HCT116 (cell line): ENCODE measurements around the gene RAD52. TPM values are rescaled to one million over a fixed set of nuclear protein-coding genes. Genes with fewer than 3 reads are reported as not detected.

Experiments
- ATAC-seq: fragments of 200-7000 bp; cut with Tn5 transposase; 2 replicates; pipeline ENCODE4 v1.9.1; 2020; ENCODE audit warnings: mild to moderate bottlenecking, moderate library complexity
- BruUV-seq: library from RNA; stranded (reverse); fragments of 400-500 nt; replicated peaks from 2 replicates; lab custom pipeline; 2021; lab: Mats Ljungman, UMichigan
- CTCF ChIA-PET: fragments of 300-600 bp; sonication (Branson Sonifier 250); formaldehyde crosslinking; loops from one replicate; lab custom pipeline; 2021; ENCODE audit warnings: antibody characterized with exemption; lab: Charles Lee
- POLR2A ChIA-PET: fragments of 300-600, 350-600 bp; sonication (Branson Sonifier 250); formaldehyde crosslinking; loops from one replicate; lab custom pipeline; 2021; ENCODE audit warnings: antibody characterized with exemption; lab: Charles Lee
- RAD21 ChIA-PET, 2 experiments: fragments of 300-600 bp; sonication (Branson Sonifier 250); formaldehyde crosslinking; loops; one replicate each; lab custom pipeline; 2023; ENCODE audit warnings: low total read pairs in 2 of 2; ENCODE audit not compliant: uncharacterized antibody in 2 of 2, unreplicated experiment in 2 of 2, low non-redundant PET in 1 of 2; lab: Charles Lee
- DNase-seq: peaks from one replicate; pipeline ENCODE4 v3.0.0-alpha.2; 2010; ENCODE audit warnings: low read depth, low spot score
- H2AFZ ChIP-seq: fragments of 200-600 bp; shearing (Covaris generic), sonication (generic); 2 replicates; pipeline ENCODE4 v1.6.1; 2017; ENCODE audit warnings: low read depth, mixed run types, mixed read lengths, antibody characterized with exemption, low read length; ENCODE audit not compliant: poor library complexity, severe bottlenecking
- H3K27ac ChIP-seq: 2 replicates; pipeline ENCODE4 v1.5.1; 2012; ENCODE audit warnings: low read depth, low read length
- H3K27me3 ChIP-seq: fragments of 200-600 bp; sonication (generic); 2 replicates; pipeline ENCODE4 v1.6.1; 2016; ENCODE audit warnings: mixed run types, low read length, mixed read lengths; ENCODE audit not compliant: insufficient read depth
- H3K36me3 ChIP-seq, 2 experiments: fragments of 200-500 bp in 1 of 2; fragments of 200-600 bp in 1 of 2; sonication (Bioruptor generic) in 1 of 2; sonication (generic) in 1 of 2; 2 replicates each; pipeline versions ENCODE4 v1.5.1 to v1.6.1; 2014 to 2016; ENCODE audit warnings: low read length in 2 of 2, inconsistent platforms in 1 of 2, mixed read lengths in 1 of 2, mixed run types in 1 of 2; ENCODE audit not compliant: insufficient read depth in 2 of 2, control insufficient read depth in 1 of 2
- H3K4me1 ChIP-seq, 2 experiments: fragments of 200-600 bp in 1 of 2; sonication (generic) in 1 of 2; 2 replicates each; pipeline versions ENCODE4 v1.5.1 to v1.6.1; 2012 to 2017; ENCODE audit warnings: low read length in 2 of 2, inconsistent platforms in 1 of 2, mild to moderate bottlenecking in 1 of 2, mixed read lengths in 1 of 2, mixed run types in 1 of 2, moderate library complexity in 1 of 2; ENCODE audit not compliant: insufficient read depth in 2 of 2, control insufficient read depth in 1 of 2
- H3K4me2 ChIP-seq: fragments of 200-600 bp; sonication (generic); 2 replicates; pipeline ENCODE4 v1.6.1; 2017; ENCODE audit warnings: mixed run types, low read length, mixed read lengths
- H3K4me3 ChIP-seq, 2 experiments: fragments of 200-600 bp in 1 of 2; sonication (generic) in 1 of 2; replicated peaks in 1 of 2; 2 replicates each; pipeline ENCODE4 v1.5.1; 2011 to 2016; ENCODE audit warnings: low read length in 2 of 2, control low read depth in 1 of 2, low read depth in 1 of 2, mild to moderate bottlenecking in 1 of 2, mixed read lengths in 1 of 2, mixed run types in 1 of 2
- H3K79me2 ChIP-seq: fragments of 200-600 bp; sonication (generic); 2 replicates; pipeline ENCODE4 v1.6.1; 2017; ENCODE audit warnings: mild to moderate bottlenecking, mixed run types, low read length, moderate library complexity, mixed read lengths; ENCODE audit not compliant: insufficient read depth
- H3K9ac ChIP-seq: fragments of 200-600 bp; sonication (generic); 2 replicates; pipeline ENCODE4 v1.6.1; 2016; ENCODE audit warnings: low read length, mixed read lengths
- H3K9me2 ChIP-seq: fragments of 200-600 bp; sonication (generic), shearing (Covaris generic); 2 replicates; pipeline ENCODE4 v1.6.1; 2017; ENCODE audit warnings: mixed run types, mild to moderate bottlenecking, moderate library complexity; ENCODE audit not compliant: insufficient read depth
- H3K9me3 ChIP-seq, 2 experiments: fragments of 200-500 bp in 1 of 2; fragments of 200-600 bp in 1 of 2; sonication (Bioruptor generic) in 1 of 2; sonication (generic) in 1 of 2; 2 replicates each; pipeline ENCODE4 v1.6.1; 2014 to 2017; ENCODE audit warnings: low read length in 2 of 2, mixed read lengths in 2 of 2, inconsistent platforms in 1 of 2, low read depth in 1 of 2, mild to moderate bottlenecking in 1 of 2, mixed run types in 1 of 2, moderate library complexity in 1 of 2; ENCODE audit not compliant: control insufficient read depth in 1 of 2, insufficient read depth in 1 of 2
- H4K20me1 ChIP-seq: fragments of 200-600 bp; sonication (generic), shearing (Covaris generic); 2 replicates; pipeline ENCODE4 v1.6.1; 2017; ENCODE audit warnings: mixed run types, mild to moderate bottlenecking, moderate library complexity; ENCODE audit not compliant: insufficient read depth
- CBX3 ChIP-seq: IDR thresholded peaks from 2 replicates; pipeline ENCODE4 v1.6.1; 2012; ENCODE audit warnings: low read depth
- CEBPB ChIP-seq: IDR thresholded peaks from 2 replicates; pipeline ENCODE4 v1.6.1; 2012; ENCODE audit warnings: low read depth
- EGR1 ChIP-seq: IDR thresholded peaks from 2 replicates; pipeline ENCODE4 v1.6.1; 2012; ENCODE audit warnings: low read depth
- ELF1 ChIP-seq: IDR thresholded peaks from 2 replicates; pipeline ENCODE4 v1.6.1; 2012; ENCODE audit warnings: low read depth, borderline replicate concordance
- EZH2 ChIP-seq: fragments of 200-600 bp; sonication (generic); IDR thresholded peaks from 2 replicates; pipeline ENCODE4 v1.6.1; 2017; ENCODE audit warnings: antibody characterized with exemption, mixed run types
- EZH2phosphoT487 ChIP-seq: fragments of 200-600 bp; IDR thresholded peaks from 2 replicates; pipeline ENCODE4 v1.6.1; 2018; ENCODE audit warnings: antibody characterized with exemption, borderline replicate concordance
- FOSL1 ChIP-seq: IDR thresholded peaks from 2 replicates; pipeline ENCODE4 v1.6.1; 2012; ENCODE audit warnings: low read depth
- JUND ChIP-seq: IDR thresholded peaks from 2 replicates; pipeline ENCODE4 v1.6.1; 2012
- POLR2A ChIP-seq: IDR thresholded peaks from 2 replicates; pipeline ENCODE4 v1.7.0; 2011; ENCODE audit warnings: borderline replicate concordance; ENCODE audit not compliant: insufficient read depth, insufficient read length; ENCODE audit errors: extremely low read depth
- SIN3A ChIP-seq: IDR thresholded peaks from 2 replicates; pipeline ENCODE4 v1.6.1; 2012; ENCODE audit warnings: low read depth
- SRF ChIP-seq: IDR thresholded peaks from 2 replicates; pipeline ENCODE4 v1.6.1; 2012; ENCODE audit warnings: low read depth
- YY1 ChIP-seq: IDR thresholded peaks from 2 replicates; pipeline ENCODE4 v1.6.1; 2011; ENCODE audit warnings: low read length, low read depth, moderate library complexity, mild to moderate bottlenecking; ENCODE audit not compliant: insufficient replicate concordance; ENCODE audit errors: extremely low read depth
- ZFX ChIP-seq: fragments of 450-650 bp; IDR thresholded peaks from 2 replicates; pipeline ENCODE4 v1.6.1; 2017
- ZNF274 ChIP-seq: fragments of 200-500 bp; sonication (Bioruptor generic); IDR thresholded peaks from 2 replicates; pipeline ENCODE4 v1.6.1; 2014; ENCODE audit warnings: mild to moderate bottlenecking, low read depth, low read length, inconsistent platforms
- intact Hi-C: fragments of 100-400 bp; cut with micrococcal nuclease; formaldehyde crosslinking; loops from 2 replicates; pipeline ENCODE4 v1.10.0; 2022
- total RNA-seq: library from RNA; stranded (reverse); gene quantifications from one replicate; pipeline ENCODE4 v1.2.1, GENCODE V29; 2021; ENCODE audit not compliant: unreplicated experiment
- TF ChIP-seq, protein P1 (sequence below): IDR thresholded peaks from 2 replicates; pipeline ENCODE4 v1.6.1; 2011; ENCODE audit warnings: mild to moderate bottlenecking, low read length, moderate library complexity; ENCODE audit not compliant: insufficient replicate concordance; ENCODE audit errors: extremely low read depth
- TF ChIP-seq, protein P2 (sequence below): IDR thresholded peaks from 2 replicates; pipeline ENCODE4 v1.6.1; 2012

The RAD52 gene
- total RNA-seq, 1 experiment from 2014 or later = 24.4 TPM

DNA sequence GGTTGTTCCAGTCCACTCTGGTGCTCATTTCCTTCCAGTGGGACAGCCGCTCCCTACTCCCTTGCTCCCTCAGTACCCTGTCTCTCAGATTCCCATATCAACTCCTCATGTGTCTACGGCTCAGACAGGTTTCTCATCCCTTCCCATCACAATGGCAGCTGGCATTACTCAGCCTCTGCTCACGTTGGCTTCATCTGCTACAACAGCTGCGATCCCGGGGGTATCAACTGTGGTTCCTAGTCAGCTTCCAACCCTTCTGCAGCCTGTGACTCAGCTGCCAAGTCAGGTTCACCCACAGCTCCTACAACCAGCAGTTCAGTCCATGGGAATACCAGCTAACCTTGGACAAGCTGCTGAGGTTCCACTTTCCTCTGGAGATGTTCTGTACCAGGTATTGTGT, 69.9 kb downstream of the RAD52 start:
- Histone ChIP-seq H3K9me3 (no peaks in the 10 kb centered on the region), H3K4me2 (no peak overlapping the region), H3K36me3 (peaks cover 42 to 49% of the 10 kb centered on the region in 2 experiments), H3K9me2 (no peaks in the 10 kb centered on the region), H3K9ac (no peak overlapping the region), H2AFZ (no peak overlapping the region), H3K27me3 (no peaks in the 10 kb centered on the region), H4K20me1 (no peaks in the 10 kb centered on the region), H3K4me3 (no peak overlapping the region), H3K79me2 (0 out of 2 replicates have a peak, but pooled peaks cover 3% of the 10 kb centered on the region), H3K4me1 (no peaks in the 10 kb centered on the region), H3K27ac (no peak overlapping the region)
- ChIA-PET CTCF (no interaction called here), POLR2A (no interaction called here), RAD21 (no interaction called here)
- no peak for ATAC-seq
- TF ChIP-seq EGR1 (no peak), CEBPB (no peak), CBX3 (no peak)
- TF ChIP-seq, protein P1, sequence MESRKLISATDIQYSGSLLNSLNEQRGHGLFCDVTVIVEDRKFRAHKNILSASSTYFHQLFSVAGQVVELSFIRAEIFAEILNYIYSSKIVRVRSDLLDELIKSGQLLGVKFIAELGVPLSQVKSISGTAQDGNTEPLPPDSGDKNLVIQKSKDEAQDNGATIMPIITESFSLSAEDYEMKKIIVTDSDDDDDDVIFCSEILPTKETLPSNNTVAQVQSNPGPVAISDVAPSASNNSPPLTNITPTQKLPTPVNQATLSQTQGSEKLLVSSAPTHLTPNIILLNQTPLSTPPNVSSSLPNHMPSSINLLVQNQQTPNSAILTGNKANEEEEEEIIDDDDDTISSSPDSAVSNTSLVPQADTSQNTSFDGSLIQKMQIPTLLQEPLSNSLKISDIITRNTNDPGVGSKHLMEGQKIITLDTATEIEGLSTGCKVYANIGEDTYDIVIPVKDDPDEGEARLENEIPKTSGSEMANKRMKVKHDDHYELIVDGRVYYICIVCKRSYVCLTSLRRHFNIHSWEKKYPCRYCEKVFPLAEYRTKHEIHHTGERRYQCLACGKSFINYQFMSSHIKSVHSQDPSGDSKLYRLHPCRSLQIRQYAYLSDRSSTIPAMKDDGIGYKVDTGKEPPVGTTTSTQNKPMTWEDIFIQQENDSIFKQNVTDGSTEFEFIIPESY = no peak
- no peak for DNase-seq
- BruUV-seq = no TSS peak
- intact Hi-C loops = no loop called here

DNA sequence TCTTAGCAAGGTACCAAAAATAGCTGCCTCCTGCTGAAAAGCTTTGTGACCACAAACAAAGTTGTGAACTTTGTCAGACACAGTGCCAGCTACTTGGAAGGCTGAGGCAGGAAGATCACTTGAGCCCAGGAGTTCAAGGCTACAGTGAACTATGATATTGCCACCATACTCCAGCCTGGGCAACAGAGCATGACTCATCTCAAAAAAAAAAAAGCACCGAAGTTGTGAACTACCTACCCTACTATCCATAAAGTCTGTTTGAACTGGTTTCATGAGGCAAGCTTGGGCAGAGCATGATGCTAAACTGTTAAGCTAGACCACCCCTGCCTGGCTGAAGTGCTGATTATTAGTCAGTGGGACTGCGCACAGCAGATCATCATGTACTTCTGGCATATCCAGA, 75.5 kb downstream of the RAD52 start:
- H2AFZ ChIP-seq = no peak overlapping the region
- ATAC-seq = no peak
- no peaks in the 10 kb centered on the region for H3K4me1 ChIP-seq
- H4K20me1 ChIP-seq = no peaks in the 10 kb centered on the region
- no peak for DNase-seq
- no peak overlapping the region for H3K4me2 ChIP-seq
- no TSS peak for BruUV-seq
- H3K27ac ChIP-seq = no peak overlapping the region
- POLR2A ChIA-PET = no interaction called here
- no peak overlapping the region for H3K9ac ChIP-seq
- H3K9me2 ChIP-seq = no peaks in the 10 kb centered on the region
- 0 out of 2 replicates have a peak, but pooled peaks cover 3% of the 10 kb centered on the region for H3K79me2 ChIP-seq
- H3K36me3 ChIP-seq = peaks cover 15 to 17% of the 10 kb centered on the region in 2 experiments
- no peaks in the 10 kb centered on the region for H3K27me3 ChIP-seq
- no peak overlapping the region for H3K4me3 ChIP-seq
- intact Hi-C loops = no loop called here
- CTCF ChIA-PET = no interaction called here
- H3K9me3 ChIP-seq = no peaks in the 10 kb centered on the region
- RAD21 ChIA-PET = no interaction called here
- TF ChIP-seq FOSL1 (no peak), CBX3 (no peak), ZNF274 (no peak), YY1 (no peak), ZFX (no peak), EGR1 (no peak), POLR2A (no peak), EZH2phosphoT487 (no peak), EZH2 (no peak), SRF (no peak), JUND (no peak), SIN3A (no peak), ELF1 (no peak)
- TF ChIP-seq, protein P1 = no peak
- TF ChIP-seq, protein P2, sequence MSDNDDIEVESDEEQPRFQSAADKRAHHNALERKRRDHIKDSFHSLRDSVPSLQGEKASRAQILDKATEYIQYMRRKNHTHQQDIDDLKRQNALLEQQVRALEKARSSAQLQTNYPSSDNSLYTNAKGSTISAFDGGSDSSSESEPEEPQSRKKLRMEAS = no peak
